GM23248 (cell line): ENCODE data around the gene RAPGEF4. TPM values are rescaled to one million over a fixed set of nuclear protein-coding genes. Genes with fewer than 3 reads are reported as not detected.
A peak's percentile ranks its signal among the peaks of the same experiment; 100 is the strongest.

Source experiments
- DNase-seq: peaks from one replicate; pipeline ENCODE4 v3.0.0-alpha.2; 2015
- H2AFZ ChIP-seq: fragments of 200-600 bp; sonication (generic); 2 replicates; pipeline ENCODE4 v1.6.1; 2016; ENCODE audit warnings: antibody characterized with exemption
- H3F3A ChIP-seq: fragments of 200-600 bp; sonication (generic); 2 replicates; pipeline ENCODE4 v1.6.1; 2016; ENCODE audit warnings: mild to moderate bottlenecking, antibody characterized with exemption, mixed run types; ENCODE audit not compliant: insufficient read depth
- H3K27ac ChIP-seq: fragments of 200-600 bp; sonication (generic); 2 replicates; pipeline ENCODE4 v1.5.1; 2016; ENCODE audit warnings: mild to moderate bottlenecking
- H3K27me3 ChIP-seq: fragments of 200-600 bp; sonication (generic); replicated peaks from 2 replicates; pipeline ENCODE4 v1.6.1; 2016; ENCODE audit warnings: mild to moderate bottlenecking; ENCODE audit not compliant: insufficient read depth
- H3K36me3 ChIP-seq: fragments of 200-600 bp; sonication (generic); 2 replicates; pipeline ENCODE4 v1.6.1; 2016; ENCODE audit warnings: low read depth, mild to moderate bottlenecking
- H3K4me1 ChIP-seq: fragments of 200-600 bp; sonication (generic); 2 replicates; pipeline ENCODE4 v1.6.1; 2016; ENCODE audit warnings: mild to moderate bottlenecking; ENCODE audit not compliant: insufficient read depth
- H3K4me2 ChIP-seq: fragments of 200-600 bp; sonication (generic); one replicate; pipeline ENCODE4 v1.6.1; 2016; ENCODE audit warnings: mild to moderate bottlenecking; ENCODE audit not compliant: unreplicated experiment
- H3K4me3 ChIP-seq: fragments of 200-600 bp; sonication (generic); 2 replicates; pipeline ENCODE4 v1.5.1; 2016; ENCODE audit warnings: mild to moderate bottlenecking
- H3K79me2 ChIP-seq: fragments of 200-600 bp; sonication (generic); 2 replicates; pipeline ENCODE4 v1.6.1; 2016; ENCODE audit warnings: mild to moderate bottlenecking; ENCODE audit not compliant: insufficient read depth
- H3K9ac ChIP-seq: fragments of 200-600 bp; sonication (generic); 2 replicates; pipeline ENCODE4 v1.6.1; 2016; ENCODE audit warnings: mild to moderate bottlenecking
- H3K9me2 ChIP-seq: fragments of 200-600 bp; sonication (generic); 2 replicates; pipeline ENCODE4 v1.6.1; 2016; ENCODE audit warnings: mixed run types, mild to moderate bottlenecking, moderate library complexity; ENCODE audit not compliant: insufficient read depth
- H3K9me3 ChIP-seq: fragments of 200-600 bp; sonication (generic); one replicate; pipeline ENCODE4 v1.6.1; 2017; ENCODE audit warnings: low read depth
- H4K20me1 ChIP-seq: fragments of 200-600 bp; sonication (generic); 2 replicates; pipeline ENCODE4 v1.6.0; 2016; ENCODE audit not compliant: insufficient read depth
- EZH2 ChIP-seq: fragments of 200-600 bp; sonication (generic); IDR thresholded peaks from 2 replicates; pipeline ENCODE4 v1.6.1; 2018; ENCODE audit warnings: antibody characterized with exemption, mild to moderate bottlenecking; ENCODE audit not compliant: insufficient read depth, poor library complexity, severe bottlenecking
- EZH2phosphoT487 ChIP-seq: fragments of 200-600 bp; sonication (generic); IDR thresholded peaks from 2 replicates; pipeline ENCODE4 v1.6.1; 2018; ENCODE audit warnings: antibody characterized with exemption, moderate library complexity, mild to moderate bottlenecking, low read depth; ENCODE audit not compliant: insufficient read depth
- WGBS, 2 experiments: methylation state at CpG; one replicate each; pipeline ENCODE4 v1.1.6; 2015 to 2017; ENCODE audit warnings: low lambda C conversion rate in 2 of 2, low coverage in 1 of 2; ENCODE audit errors: missing lambda C conversion rate in 2 of 2; 5-methylcytosine and 5-hydroxymethylcytosine counted together
- in situ Hi-C: fragments of 300-500 bp; cut with MboI; formaldehyde crosslinking; loops from 2 replicates; pipeline ENCODE4 v1.15.0; 2020
- polyA plus RNA-seq: library from polyadenylated mRNA; unstranded; fragments of >200 nt; fragmentation: Nextera tagmentation; extraction: Ambion mirVana; gene quantifications from 2 replicates; pipeline ENCODE4 v1.2.1, GENCODE V29; 2016
- total RNA-seq: library from RNA; depleted of rRNA; stranded (reverse); fragments of >200 nt; shearing (Covaris generic); gene quantifications from 2 replicates; pipeline ENCODE4 v1.2.3, GENCODE V29; 2014

RAPGEF4 gene
- total and polyA plus RNA-seq, 2 experiments from 2014 or later, result 2.2 TPM; not detected in 1

GRCh38 chr2:172833898-172834297 is 98.3 kb downstream of the RAPGEF4 start:
- no peak overlapping the region for H3K9ac ChIP-seq
- no peaks in the 10 kb centered on the region for H3K79me2 ChIP-seq
- no peak for DNase-seq
- no peaks in the 10 kb centered on the region for H3K9me2 ChIP-seq
- no peak overlapping the region for H3K4me3 ChIP-seq
- H3K36me3 ChIP-seq, result no peaks in the 10 kb centered on the region
- H3K4me1 ChIP-seq, result peaks cover 18% of the 10 kb centered on the region
- H2AFZ ChIP-seq, result no peak overlapping the region
- H3K9me3 ChIP-seq, result no peaks in the 10 kb centered on the region
- no peak overlapping the region for H3K4me2 ChIP-seq
- H3K27ac ChIP-seq, result no peak overlapping the region
- H3F3A ChIP-seq, result 0 out of 2 replicates have a peak, but pooled peaks cover 7% of the 10 kb centered on the region
- no peaks in the 10 kb centered on the region for H3K27me3 ChIP-seq
- no peaks in the 10 kb centered on the region for H4K20me1 ChIP-seq
- in situ Hi-C loops, result no loop called here
- 85 to 87% methylated on average over 2 of the region's 2 CpGs for WGBS, 2 experiments
- no peak for TF ChIP-seq EZH2phosphoT487
- no peak for TF ChIP-seq EZH2

GRCh38 chr2:172834881-172835280 is 99.2 kb downstream of the RAPGEF4 start:
- Histone ChIP-seq H3K36me3 (no peaks in the 10 kb centered on the region), H4K20me1 (no peaks in the 10 kb centered on the region), H3K9me3 (no peaks in the 10 kb centered on the region), H3K4me3 (no peak overlapping the region), H3K9ac (no peak overlapping the region), H3K27me3 (no peaks in the 10 kb centered on the region), H3K27ac (no peak overlapping the region), H3K9me2 (no peaks in the 10 kb centered on the region), H3K79me2 (no peaks in the 10 kb centered on the region), H2AFZ (no peak overlapping the region), H3K4me2 (no peak overlapping the region), H3K4me1 (peaks cover 12% of the 10 kb centered on the region), H3F3A (0 out of 2 replicates have a peak, but pooled peaks cover 7% of the 10 kb centered on the region)
- in situ Hi-C loops, result no loop called here
- no peak for DNase-seq
- 81 to 83% methylated on average over 6 of the region's 6 CpGs for WGBS, 2 experiments
- TF ChIP-seq EZH2 (no peak), EZH2phosphoT487 (no peak)

GRCh38 chr2:172836347-172836821 is 100.7 kb downstream of the RAPGEF4 start:
- no peaks in the 10 kb centered on the region for H3K9me2 ChIP-seq
- H3K27ac ChIP-seq, result 0 out of 2 replicates have a peak overlapping the region, but pooled peaks have one; percentile 9
- no peaks in the 10 kb centered on the region for H3K9me3 ChIP-seq
- no peak overlapping the region; the same call in 1 of the 2 replicates for H3K4me3 ChIP-seq
- peak overlapping the region; percentile 52 for H2AFZ ChIP-seq
- no peak overlapping the region for H3K4me2 ChIP-seq
- in situ Hi-C loops, result no loop called here
- WGBS, 2 experiments, result 43 to 50% methylated on average over 6 of the region's 6 CpGs
- H3K4me1 ChIP-seq, result peaks cover 12% of the 10 kb centered on the region
- H3K36me3 ChIP-seq, result no peaks in the 10 kb centered on the region
- no peak overlapping the region for H3K9ac ChIP-seq
- H3F3A ChIP-seq, result 0 out of 2 replicates have a peak, but pooled peaks cover 7% of the 10 kb centered on the region
- H4K20me1 ChIP-seq, result no peaks in the 10 kb centered on the region
- H3K27me3 ChIP-seq, result no peaks in the 10 kb centered on the region
- no peak for TF ChIP-seq EZH2phosphoT487
- no peaks in the 10 kb centered on the region for H3K79me2 ChIP-seq
- peak; percentile 79 for DNase-seq

GRCh38 chr2:172836827-172837226 is 101.2 kb downstream of the RAPGEF4 start:
- Histone ChIP-seq H3K4me3 (no peak overlapping the region; the same call in 1 of the 2 replicates), H3K79me2 (no peaks in the 10 kb centered on the region), H3K4me1 (peaks cover 12% of the 10 kb centered on the region), H3K4me2 (no peak overlapping the region), H3K27me3 (no peaks in the 10 kb centered on the region), H3K9ac (no peak overlapping the region), H3K36me3 (no peaks in the 10 kb centered on the region), H3F3A (0 out of 2 replicates have a peak, but pooled peaks cover 7% of the 10 kb centered on the region), H3K9me2 (no peaks in the 10 kb centered on the region), H2AFZ (peak overlapping the region; percentile 52), H3K9me3 (no peaks in the 10 kb centered on the region), H4K20me1 (no peaks in the 10 kb centered on the region), H3K27ac (0 out of 2 replicates have a peak overlapping the region, but pooled peaks have one; percentile 9)
- in situ Hi-C loops, result no loop called here
- TF ChIP-seq EZH2phosphoT487 (no peak), EZH2 (no peak)
- DNase-seq, result peak; percentile 7

GRCh38 chr2:172839446-172839845 is 103.8 kb downstream of the RAPGEF4 start:
- 0 out of 2 replicates have a peak, but pooled peaks cover 7% of the 10 kb centered on the region for H3F3A ChIP-seq
- no peaks in the 10 kb centered on the region for H3K36me3 ChIP-seq
- H3K9me2 ChIP-seq, result no peaks in the 10 kb centered on the region
- H2AFZ ChIP-seq, result no peak overlapping the region
- TF ChIP-seq EZH2 (no peak), EZH2phosphoT487 (no peak)
- H3K4me1 ChIP-seq, result peaks cover 12% of the 10 kb centered on the region
- WGBS, 2 experiments, result 98 to 100% methylated on average over 2 of the region's 2 CpGs
- H4K20me1 ChIP-seq, result no peaks in the 10 kb centered on the region
- no peaks in the 10 kb centered on the region for H3K79me2 ChIP-seq
- H3K4me2 ChIP-seq, result no peak overlapping the region
- DNase-seq, result no peak
- in situ Hi-C loops, result no loop called here
- no peak overlapping the region for H3K9ac ChIP-seq
- H3K4me3 ChIP-seq, result no peak overlapping the region
- H3K27me3 ChIP-seq, result no peaks in the 10 kb centered on the region
- H3K27ac ChIP-seq, result no peak overlapping the region
- no peaks in the 10 kb centered on the region for H3K9me3 ChIP-seq
